GM19025 (cell line): ENCODE measurements around the gene ENOX1.
"Not testable (repeated sequence)": the region's sequence is repeated elsewhere in the genome, so short reads cannot be mapped to it uniquely, and the experiment has no call there.

Experiments
- ATAC-seq: cut with Tn5 transposase; IDR thresholded peaks from one replicate; pipeline ENCODE4 v1.9.1; 2021; ENCODE audit warnings: mild to moderate bottlenecking, low read depth, moderate library complexity; ENCODE audit not compliant: unreplicated experiment

ENOX1 gene

DNA sequence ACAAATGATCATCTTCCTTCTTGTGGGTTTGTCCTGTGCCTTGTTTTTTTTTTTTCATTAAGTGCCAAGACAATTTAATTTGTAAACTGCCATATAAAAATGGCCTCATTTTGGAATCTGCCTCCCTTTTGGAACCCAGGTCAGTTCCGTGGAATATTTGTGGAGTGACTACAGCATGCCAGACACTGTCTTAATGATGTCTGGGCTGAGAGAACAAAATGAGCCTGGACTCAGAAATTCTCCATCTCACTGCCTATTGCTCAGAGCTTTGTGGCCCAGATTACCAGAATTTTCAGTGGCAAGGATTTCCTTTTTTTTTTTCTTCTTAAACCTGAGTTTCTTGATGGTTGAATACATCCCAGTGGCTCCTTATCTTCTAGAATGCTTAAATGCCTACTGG lies 340.6 kb downstream of the ENOX1 start:
- no peak for ATAC-seq

DNA sequence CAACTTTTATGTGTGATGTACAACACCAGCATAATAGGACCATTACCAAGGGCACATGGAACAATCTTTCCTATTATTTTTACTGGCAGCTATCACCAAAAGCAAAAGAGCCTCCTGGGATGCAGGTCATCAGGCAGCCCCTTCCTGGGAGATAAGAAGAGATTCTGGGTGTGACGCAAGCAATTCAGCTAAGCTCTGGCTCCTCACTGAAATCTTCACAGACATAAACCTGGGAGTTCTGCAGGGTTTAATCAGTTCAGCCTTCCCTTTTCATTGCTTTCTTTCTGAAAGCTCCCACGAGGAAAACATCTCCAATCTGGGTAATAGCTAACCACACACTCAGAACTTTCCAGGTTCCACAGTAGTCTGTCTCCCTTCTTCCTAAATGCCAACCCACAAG lies 341.1 kb downstream of the ENOX1 start:
- no peak for ATAC-seq

DNA sequence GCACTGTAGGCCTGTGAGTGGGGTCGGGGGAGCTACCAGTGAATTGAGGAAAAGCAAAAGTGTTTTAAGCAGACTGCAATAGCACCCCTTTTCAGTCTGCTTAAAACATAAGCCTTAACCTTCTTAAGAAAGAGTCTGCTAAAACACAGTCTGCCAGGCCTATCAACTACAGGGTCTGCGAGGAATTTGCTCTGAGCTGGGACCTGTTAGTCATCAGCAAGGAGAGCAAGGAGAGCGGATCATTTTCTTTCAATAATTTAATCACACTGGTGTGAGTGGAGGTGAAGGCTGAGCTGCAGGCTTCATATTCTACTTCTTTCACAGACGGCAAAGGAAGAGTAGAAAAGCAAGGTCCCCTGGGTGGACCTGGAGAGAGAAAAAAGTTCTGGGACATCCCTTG lies 342.7 kb downstream of the ENOX1 start:
- ATAC-seq = no peak

DNA sequence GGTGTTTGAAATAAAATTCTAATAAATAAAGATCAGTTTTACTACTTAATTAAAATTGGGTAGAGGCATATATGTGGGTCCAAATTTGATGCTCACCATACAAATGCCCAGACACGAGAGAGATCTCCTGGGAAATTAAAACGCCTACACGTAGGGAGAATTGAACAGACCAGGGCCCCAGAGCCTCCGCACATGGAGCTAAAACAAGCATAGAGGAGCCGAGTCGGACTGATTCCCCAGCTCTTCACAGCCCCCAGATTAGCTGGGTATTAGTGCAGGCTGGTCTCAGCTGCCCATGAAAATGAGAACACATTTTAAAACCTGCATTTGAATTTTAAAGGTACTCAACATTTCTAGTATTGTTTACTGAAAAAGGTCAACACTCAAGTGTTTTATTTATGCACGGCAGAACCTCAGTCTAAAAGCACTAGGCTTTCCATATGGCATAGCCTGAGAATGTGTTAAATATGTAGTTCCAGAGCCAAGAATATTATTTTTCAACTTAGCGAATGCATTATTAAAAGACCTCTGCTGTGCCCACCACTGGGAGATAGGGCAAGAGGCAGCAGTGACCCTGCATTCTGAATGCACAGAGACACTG lies 344.8 kb downstream of the ENOX1 start:
- ATAC-seq = no peak

DNA sequence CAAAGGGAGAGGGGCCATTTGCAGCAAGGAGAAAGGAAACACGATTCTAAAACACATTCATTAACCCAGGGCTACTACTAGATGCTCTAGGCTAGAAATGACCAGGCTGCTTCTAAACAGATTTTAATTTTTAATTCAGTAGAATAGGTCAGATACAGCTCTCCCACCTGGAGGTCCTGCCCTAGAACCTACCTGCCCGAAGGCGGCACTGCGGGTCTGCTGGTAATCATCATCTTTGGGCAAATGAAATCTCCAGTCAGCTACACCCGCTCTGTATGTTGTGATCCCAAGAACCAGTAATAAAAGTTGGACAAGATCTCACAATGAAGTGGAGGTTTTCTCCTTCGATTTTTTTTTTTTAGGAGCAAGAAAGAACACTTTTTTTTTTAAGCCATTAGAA lies 345.3 kb downstream of the ENOX1 start:
- ATAC-seq = no peak

- no peak for ATAC-seq
Measured at GRCh38 chr13:43434191-43434590, 352.6 kb downstream of the ENOX1 start.

GRCh38 chr13:43433691-43434141 lies 353.1 kb downstream of the ENOX1 start:
- no peak for ATAC-seq

DNA sequence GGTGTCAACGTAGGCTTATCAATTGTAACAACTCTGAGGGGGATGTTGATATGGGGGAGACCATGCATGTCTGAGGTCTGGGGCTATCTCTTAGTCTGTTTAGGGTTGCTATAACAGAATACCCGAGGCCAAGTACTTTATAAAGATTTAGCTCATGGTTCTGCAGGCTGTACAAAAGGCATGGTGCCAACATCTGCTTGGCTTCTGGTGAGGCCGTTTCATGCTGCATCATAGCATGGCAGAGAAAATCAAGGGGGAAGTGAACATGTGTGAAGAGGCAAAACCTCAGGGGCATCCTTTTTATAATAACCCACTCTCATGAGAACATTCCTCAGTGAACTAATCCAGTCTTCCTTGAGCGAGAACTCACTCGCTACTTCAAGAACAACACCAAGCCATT lies 353.8 kb downstream of the ENOX1 start:
- no peak for ATAC-seq

GRCh38 chr13:43431841-43432240 lies 354.9 kb downstream of the ENOX1 start:
- ATAC-seq = no peak

DNA sequence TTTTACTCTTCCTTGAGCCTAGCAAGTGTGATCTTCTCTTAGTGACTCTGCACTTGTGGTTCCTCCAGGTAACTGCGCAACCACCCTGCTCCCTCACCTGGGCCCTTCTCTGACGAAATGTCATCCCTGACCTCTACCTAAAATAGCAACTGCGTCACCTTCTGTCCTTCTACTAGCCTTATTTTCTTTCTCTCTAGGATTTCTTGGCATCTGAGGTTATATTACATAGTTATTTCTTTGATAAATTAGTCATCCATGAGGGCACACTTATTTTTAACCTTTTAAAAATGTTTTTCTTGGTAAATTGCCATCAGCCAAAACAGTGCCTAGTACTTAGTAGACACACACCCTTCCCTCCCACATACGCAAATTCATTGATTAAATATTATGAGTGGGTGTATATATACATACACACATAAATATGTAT lies 355.5 kb downstream of the ENOX1 start:
- ATAC-seq = no peak

- ATAC-seq = no peak
Measured at GRCh38 chr13:43428545-43429296, 358.1 kb downstream of the ENOX1 start.

DNA sequence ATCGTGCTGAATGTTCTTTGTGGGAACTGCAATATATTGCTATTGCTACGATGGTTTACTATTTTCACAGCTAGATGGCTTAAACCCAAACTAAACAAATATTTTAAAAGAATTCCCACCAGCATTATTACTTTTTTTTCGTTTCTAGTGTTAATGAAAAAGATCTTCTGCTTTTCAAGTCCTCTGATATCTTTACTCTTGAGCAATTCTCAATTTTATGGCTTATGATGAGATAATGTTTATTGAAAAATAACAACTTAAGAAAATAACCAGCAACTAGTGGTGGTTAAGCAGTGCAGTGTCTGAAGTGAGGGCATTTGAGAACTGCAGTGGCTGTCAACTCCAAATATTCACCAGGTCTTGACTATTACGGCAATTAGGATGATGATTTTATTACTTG lies 360.4 kb downstream of the ENOX1 start:
- ATAC-seq = no peak

- ATAC-seq = no peak
Measured at GRCh38 chr13:43425234-43425633, 361.5 kb downstream of the ENOX1 start.

GRCh38 chr13:43424412-43424811 lies 362.4 kb downstream of the ENOX1 start:
- no peak for ATAC-seq

GRCh38 chr13:43422116-43422515 lies 364.7 kb downstream of the ENOX1 start:
- no peak for ATAC-seq

DNA sequence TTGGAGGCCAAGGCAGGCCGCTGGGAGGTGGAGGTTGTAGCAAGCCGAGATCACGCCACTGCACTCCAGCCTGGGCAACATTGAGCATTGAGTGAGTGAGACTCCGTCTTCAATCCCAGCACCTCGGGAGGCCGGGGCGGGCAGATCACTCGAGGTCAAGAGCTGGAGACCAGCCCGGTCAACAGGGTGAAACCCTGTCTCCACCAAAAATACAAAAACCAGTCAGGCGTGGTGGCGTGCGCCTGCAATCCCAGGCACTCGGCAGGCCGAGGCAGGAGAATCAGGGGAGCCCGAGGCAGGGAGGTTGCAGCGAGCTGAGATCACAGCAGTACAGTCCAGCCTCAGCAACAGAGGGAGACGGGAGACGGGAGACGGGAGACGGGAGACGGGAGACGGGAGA lies 369.9 kb downstream of the ENOX1 start:
- not testable (repeated sequence) for ATAC-seq

- ATAC-seq = not testable (repeated sequence)
Measured at GRCh38 chr13:43416408-43416807, 370.4 kb downstream of the ENOX1 start.

DNA sequence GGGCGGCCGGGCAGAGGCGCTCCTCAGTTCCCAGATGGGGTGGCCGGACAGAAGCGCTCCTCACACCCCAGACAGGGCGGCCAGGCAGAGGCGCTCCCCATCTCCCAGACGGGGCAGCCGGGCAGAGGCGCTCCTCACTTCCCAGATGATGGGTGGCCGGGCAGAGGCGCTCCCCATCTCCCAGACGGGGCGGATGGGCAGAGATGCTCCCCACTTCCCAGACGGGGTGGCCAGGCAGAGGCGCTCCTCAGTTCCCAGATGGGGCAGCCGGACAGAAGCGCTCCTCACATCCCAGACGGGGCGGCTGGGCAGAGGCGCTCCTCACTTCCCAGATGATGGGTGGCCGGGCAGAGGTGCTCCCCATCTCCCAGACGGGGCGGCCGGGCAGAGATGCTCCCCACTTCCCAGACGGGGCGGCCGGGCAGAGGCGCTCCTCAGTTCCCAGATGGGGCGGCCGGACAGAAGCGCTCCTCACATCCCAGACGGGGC lies 370.8 kb downstream of the ENOX1 start:
- ATAC-seq = not testable (repeated sequence)

- no peak for ATAC-seq
Measured at GRCh38 chr13:43414111-43414510, 372.7 kb downstream of the ENOX1 start.

DNA sequence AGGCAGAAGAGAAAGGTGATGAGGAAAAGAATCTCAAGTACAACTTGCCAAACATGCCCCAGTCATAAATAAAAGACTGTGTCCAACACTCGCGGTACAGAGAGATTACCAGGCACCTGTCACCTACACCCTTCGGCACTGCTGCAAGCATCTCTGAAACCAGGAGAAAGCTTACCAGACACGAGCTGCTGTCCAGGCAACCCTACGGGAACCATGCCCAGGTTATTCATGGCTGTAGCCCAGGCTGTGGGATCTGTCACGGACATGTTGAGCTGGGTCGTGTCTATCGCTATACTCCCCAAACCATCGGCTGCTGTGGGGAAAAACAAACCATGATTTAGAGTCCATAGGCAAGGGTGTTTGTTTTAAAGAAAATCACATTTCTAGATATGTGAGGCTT lies 375.0 kb downstream of the ENOX1 start:
- no peak for ATAC-seq

GRCh38 chr13:43411211-43411610 lies 375.6 kb downstream of the ENOX1 start:
- no peak for ATAC-seq

GRCh38 chr13:43408274-43408673 lies 378.5 kb downstream of the ENOX1 start:
- no peak for ATAC-seq
